COR-L47 (cell line): ENCODE data around the gene RGS10.
"Not testable (repeated sequence)": the region's sequence is repeated elsewhere in the genome, so short reads cannot be mapped to it uniquely, and the experiment has no call there.

Source experiments
- DNase-seq: peaks from one replicate; lab custom pipeline; 2025; lab: John Stamatoyannopoulos, UW

Gene RGS10

GRCh38 chr10:119542357-119542987 is at the start of gene RGS10:
RGS10 (minus strand) TSS chr10:119542719; CDS start chr10:119542638, 81 bp downstream.
- no peak for DNase-seq

- no peak for DNase-seq
Measured at GRCh38 chr10:119588071-119588470, 45.6 kb upstream of the RGS10 start.

GRCh38 chr10:119578355-119578754 is 35.8 kb upstream of the RGS10 start:
- no peak for DNase-seq

- no peak for DNase-seq
Measured at GRCh38 chr10:119575991-119576390, 33.5 kb upstream of the RGS10 start.

- DNase-seq: no peak
Measured at GRCh38 chr10:119575506-119575905, 33.0 kb upstream of the RGS10 start.

- no peak for DNase-seq
Measured at GRCh38 chr10:119567978-119568377, 25.5 kb upstream of the RGS10 start.

GRCh38 chr10:119562097-119562496 is 19.6 kb upstream of the RGS10 start:
- DNase-seq: no peak

- DNase-seq: not testable (repeated sequence)
Measured at GRCh38 chr10:119559511-119559910, 17.0 kb upstream of the RGS10 start.

- not testable (repeated sequence) for DNase-seq
Measured at GRCh38 chr10:119556081-119556480, 13.6 kb upstream of the RGS10 start.

GRCh38 chr10:119555178-119555784 is 12.8 kb upstream of the RGS10 start:
- DNase-seq: no peak

- no peak for DNase-seq
Measured at GRCh38 chr10:119550827-119551226, 8.3 kb upstream of the RGS10 start.

- DNase-seq: no peak
Measured at GRCh38 chr10:119549247-119549999, 6.9 kb upstream of the RGS10 start.

GRCh38 chr10:119546009-119546408 is 3.5 kb upstream of the RGS10 start:
- DNase-seq: no peak

GRCh38 chr10:119545310-119545709 is 2.8 kb upstream of the RGS10 start:
- DNase-seq: no peak

GRCh38 chr10:119543814-119544642 is 1.5 kb upstream of the RGS10 start:
- no peak for DNase-seq

GRCh38 chr10:119542988-119543813 is 682 bp upstream of the RGS10 start:
- DNase-seq: no peak

- DNase-seq: no peak
Measured at GRCh38 chr10:119541459-119542356, 811 bp downstream of the RGS10 start.

- DNase-seq: no peak
Measured at GRCh38 chr10:119541046-119541445, 1.5 kb downstream of the RGS10 start.

GRCh38 chr10:119540038-119540437 is 2.5 kb downstream of the RGS10 start:
- no peak for DNase-seq

- no peak for DNase-seq
Measured at GRCh38 chr10:119539359-119539825, 3.1 kb downstream of the RGS10 start.
